CD8-positive, alpha-beta memory T cell (primary cell): ENCODE data around the gene C16orf92. TPM values are rescaled to one million over a fixed set of nuclear protein-coding genes. Genes with fewer than 3 reads are reported as not detected.

Experiments used
- CTCF ChIA-PET: fragments of 350-600 bp; sonication (Branson Sonifier 250); formaldehyde crosslinking; loops from one replicate; lab custom pipeline; 2021; ENCODE audit warnings: antibody characterized with exemption; lab: Charles Lee
- POLR2A ChIA-PET: fragments of 350-600 bp; sonication (Branson Sonifier 250); formaldehyde crosslinking; loops from one replicate; lab custom pipeline; 2021; ENCODE audit warnings: antibody characterized with exemption; lab: Charles Lee
- DNase-seq, 5 donors: peaks; one replicate each; pipeline versions ENCODE4 v3.0.0 to v3.0.0-alpha.2; 2020 to 2022; ENCODE audit warnings: mixed read lengths in 1 of 5
- H3K27ac ChIP-seq: one replicate; pipeline ENCODE4 v1.7.0; 2013; ENCODE audit warnings: low read depth, mild to moderate bottlenecking, low read length, moderate library complexity
- H3K27me3 ChIP-seq: 2 replicates; pipeline ENCODE4 v1.7.0; 2013; ENCODE audit warnings: low read length, mild to moderate bottlenecking; ENCODE audit not compliant: insufficient read depth, poor library complexity, severe bottlenecking
- H3K36me3 ChIP-seq: 2 replicates; pipeline ENCODE4 v1.7.0; 2013; ENCODE audit warnings: mild to moderate bottlenecking, low read length, moderate library complexity; ENCODE audit not compliant: insufficient read depth
- H3K4me1 ChIP-seq: 2 replicates; pipeline ENCODE4 v1.7.0; 2013; ENCODE audit warnings: mild to moderate bottlenecking, low read length, moderate library complexity; ENCODE audit not compliant: insufficient read depth
- H3K4me3 ChIP-seq: 2 replicates; pipeline ENCODE4 v1.7.0; 2013; ENCODE audit warnings: mild to moderate bottlenecking, low read length
- H3K9me3 ChIP-seq: 2 replicates; pipeline ENCODE4 v1.7.0; 2013; ENCODE audit warnings: mild to moderate bottlenecking, low read length
- H3K27ac Mint-ChIP-seq, 8 donors: one replicate each; pipeline ENCODE4 v1.8.0; 2020 to 2021; ENCODE audit warnings: mixed read lengths in 8 of 8, mild to moderate bottlenecking in 6 of 8, inconsistent platforms in 3 of 8, moderate library complexity in 3 of 8
- H3K27me3 Mint-ChIP-seq, 2 donors: one replicate each; pipeline ENCODE4 v1.8.0; 2020 to 2021; ENCODE audit warnings: mixed read lengths in 2 of 2, mild to moderate bottlenecking in 1 of 2, moderate library complexity in 1 of 2
- H3K36me3 Mint-ChIP-seq, 3 donors: one replicate each; pipeline ENCODE4 v1.8.0; 2020 to 2021; ENCODE audit warnings: mixed read lengths in 3 of 3, inconsistent platforms in 1 of 3, mild to moderate bottlenecking in 1 of 3
- H3K4me1 Mint-ChIP-seq, 3 donors: one replicate each; pipeline ENCODE4 v1.8.0; 2020 to 2021; ENCODE audit warnings: mixed read lengths in 3 of 3, inconsistent platforms in 1 of 3, mild to moderate bottlenecking in 1 of 3
- H3K4me3 Mint-ChIP-seq, 7 donors: one replicate each; pipeline ENCODE4 v1.8.0; 2020 to 2021; ENCODE audit warnings: mixed read lengths in 7 of 7, mild to moderate bottlenecking in 6 of 7, moderate library complexity in 4 of 7, inconsistent platforms in 2 of 7
- H3K9me3 Mint-ChIP-seq, 5 donors: one replicate each; pipeline ENCODE4 v1.8.0; 2020 to 2022; ENCODE audit warnings: mixed read lengths in 5 of 5, mild to moderate bottlenecking in 3 of 5, moderate library complexity in 2 of 5, inconsistent platforms in 1 of 5
- polyA plus RNA-seq: library from polyadenylated mRNA; unstranded; fragments of 300-500 nt; fragmentation: Illumina TruSeq; gene quantifications from one replicate; pipeline ENCODE4 v1.2.3, GENCODE V29; 2021
- total RNA-seq, 2 experiments: library from RNA; stranded (reverse); gene quantifications; one replicate each; pipeline ENCODE4 v1.2.3, GENCODE V29; 2021

C16orf92 gene
- total and polyA plus RNA-seq, 3 experiments from 2014 or later, result not detected

- CTCF ChIA-PET, result no interaction called here
Observed at GRCh38 chr16:29986231-29986630, 36.8 kb upstream of the C16orf92 start.

DNA sequence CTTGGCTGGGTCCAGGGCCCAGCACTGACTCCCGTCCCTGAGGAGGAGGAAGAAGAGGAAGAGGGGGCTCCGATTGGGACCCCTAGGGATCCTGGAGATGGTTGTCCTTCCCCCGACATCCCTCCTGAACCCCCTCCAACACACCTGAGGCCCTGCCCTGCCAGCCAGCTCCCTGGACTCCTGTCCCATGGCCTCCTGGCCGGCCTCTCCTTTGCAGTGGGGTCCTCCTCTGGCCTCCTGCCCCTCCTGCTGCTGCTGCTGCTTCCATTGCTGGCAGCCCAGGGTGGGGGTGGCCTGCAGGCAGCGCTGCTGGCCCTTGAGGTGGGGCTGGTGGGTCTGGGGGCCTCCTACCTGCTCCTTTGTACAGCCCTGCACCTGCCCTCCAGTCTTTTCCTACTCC is 36.1 kb upstream of the C16orf92 start:
- Mint-ChIP-seq H3K4me3 (no peak overlapping the region), H3K9me3 (no peaks in the 10 kb centered on the region), H3K27ac (peak overlapping the region in 1 of 8 donors; percentile 95), H3K27me3 (no peaks in the 10 kb centered on the region), H3K4me1 (no peaks in the 10 kb centered on the region), H3K36me3 (peaks cover 6 to 84% (median 17%) of the 10 kb centered on the region in 3 donors)
- H3K4me1 ChIP-seq, result no peaks in the 10 kb centered on the region
- ChIA-PET CTCF (no interaction called here), POLR2A (interaction anchor here (1.5 kb wide), 1 partner anchor 8 kb away, joined by 3 read pairs; the partner anchor contains the start of gene HIRIP3)
- DNase-seq, result peak in 1 of 5 donors; percentile 36
- no peaks in the 10 kb centered on the region for H3K9me3 ChIP-seq
- no peak overlapping the region for H3K4me3 ChIP-seq
- H3K36me3 ChIP-seq, result peaks cover 46% of the 10 kb centered on the region
- no peaks in the 10 kb centered on the region for H3K27me3 ChIP-seq
- H3K27ac ChIP-seq, result no peak overlapping the region

More at GRCh38 chr16:29986231-29986630, 36.8 kb upstream of the C16orf92 start:
- no peak for DNase-seq
- Mint-ChIP-seq H3K4me1 (no peaks in the 10 kb centered on the region), H3K4me3 (no peak overlapping the region), H3K9me3 (no peaks in the 10 kb centered on the region), H3K36me3 (peaks cover 6 to 85% (median 19%) of the 10 kb centered on the region in 3 donors), H3K27ac (peak overlapping the region in 2 of 8 donors; percentile 17 to 95), H3K27me3 (no peaks in the 10 kb centered on the region)
- H3K9me3 ChIP-seq, result no peaks in the 10 kb centered on the region
- POLR2A ChIA-PET, result interaction anchor here (1.3 to 1.5 kb wide), 2 partner anchors 9 to 23 kb away, joined by 3 to 4 read pairs; partner anchors contain the start of gene HIRIP3
- H3K4me3 ChIP-seq, result no peak overlapping the region
- H3K4me1 ChIP-seq, result no peaks in the 10 kb centered on the region
- H3K27ac ChIP-seq, result no peak overlapping the region
- H3K36me3 ChIP-seq, result peaks cover 53% of the 10 kb centered on the region
- no peaks in the 10 kb centered on the region for H3K27me3 ChIP-seq

GRCh38 chr16:29987371-29988085 is 35.5 kb upstream of the C16orf92 start:
- peak in 1 of 5 donors; percentile 37 for DNase-seq
- H3K27me3 ChIP-seq, result no peaks in the 10 kb centered on the region
- peaks cover 41% of the 10 kb centered on the region for H3K36me3 ChIP-seq
- CTCF ChIA-PET, result no interaction called here
- H3K27ac ChIP-seq, result no peak overlapping the region
- Mint-ChIP-seq H3K27me3 (no peaks in the 10 kb centered on the region), H3K27ac (no peak overlapping the region), H3K4me1 (no peaks in the 10 kb centered on the region), H3K4me3 (no peak overlapping the region), H3K9me3 (no peaks in the 10 kb centered on the region), H3K36me3 (peaks cover 6 to 84% (median 18%) of the 10 kb centered on the region in 3 donors)
- POLR2A ChIA-PET, result no interaction called here
- no peaks in the 10 kb centered on the region for H3K4me1 ChIP-seq
- no peak overlapping the region for H3K4me3 ChIP-seq
- H3K9me3 ChIP-seq, result no peaks in the 10 kb centered on the region

- ChIA-PET CTCF (interaction anchor here (1.2 kb wide), 1 partner anchor 15 kb away, joined by 3 read pairs; no protein-coding TSS in a partner anchor), POLR2A (no interaction called here)
Observed at GRCh38 chr16:29988346-29989075, 34.5 kb upstream of the C16orf92 start.

GRCh38 chr16:29989111-29989858 is 33.7 kb upstream of the C16orf92 start:
- Mint-ChIP-seq H3K4me3 (no peak overlapping the region), H3K36me3 (peaks cover 6 to 79% (median 15%) of the 10 kb centered on the region in 3 donors), H3K9me3 (no peaks in the 10 kb centered on the region), H3K27me3 (no peaks in the 10 kb centered on the region), H3K27ac (peak overlapping the region in 3 of 8 donors; percentile 24 to 94 (median 75)), H3K4me1 (peaks cover 2 to 5% (median 4%) of the 10 kb centered on the region in 3 donors)
- POLR2A ChIA-PET, result no interaction called here
- CTCF ChIA-PET, result interaction anchor here (1.2 kb wide), 1 partner anchor 16 kb away, joined by 3 read pairs; no protein-coding TSS in a partner anchor
- no peak overlapping the region for H3K4me3 ChIP-seq
- H3K36me3 ChIP-seq, result peaks cover 23% of the 10 kb centered on the region
- H3K4me1 ChIP-seq, result peaks cover 2% of the 10 kb centered on the region
- no peak overlapping the region for H3K27ac ChIP-seq
- H3K27me3 ChIP-seq, result no peaks in the 10 kb centered on the region
- no peaks in the 10 kb centered on the region for H3K9me3 ChIP-seq
- DNase-seq, result peak in 1 of 5 donors; percentile 8

More at GRCh38 chr16:29988346-29989075, 34.5 kb upstream of the C16orf92 start:
- no peaks in the 10 kb centered on the region for H3K9me3 ChIP-seq
- peak in 1 of 5 donors; percentile 43 for DNase-seq
- no peak overlapping the region for H3K4me3 Mint-ChIP-seq
- H3K4me3 ChIP-seq, result no peak overlapping the region
- H3K36me3 ChIP-seq, result peaks cover 31% of the 10 kb centered on the region
- no peaks in the 10 kb centered on the region for H3K27me3 ChIP-seq
- no peak overlapping the region for H3K27ac ChIP-seq
- H3K27ac Mint-ChIP-seq, result peak overlapping the region in 2 of 8 donors; percentile 24 to 75
- H3K4me1 Mint-ChIP-seq, result no peaks in the 10 kb centered on the region
- no peaks in the 10 kb centered on the region for H3K4me1 ChIP-seq
- no peaks in the 10 kb centered on the region for H3K27me3 Mint-ChIP-seq
- H3K36me3 Mint-ChIP-seq, result peaks cover 6 to 82% (median 15%) of the 10 kb centered on the region in 3 donors
- H3K9me3 Mint-ChIP-seq, result no peaks in the 10 kb centered on the region

GRCh38 chr16:29990034-29990433 is 33.0 kb upstream of the C16orf92 start:
- Histone ChIP-seq H3K9me3 (no peaks in the 10 kb centered on the region), H3K4me1 (peaks cover 10% of the 10 kb centered on the region), H3K27me3 (no peaks in the 10 kb centered on the region), H3K36me3 (peaks cover 17% of the 10 kb centered on the region), H3K4me3 (no peak overlapping the region), H3K27ac (no peak overlapping the region)
- no peak for DNase-seq
- ChIA-PET POLR2A (no interaction called here), CTCF (no interaction called here)
- H3K4me1 Mint-ChIP-seq, result peaks cover 9 to 12% (median 11%) of the 10 kb centered on the region in 3 donors
- H3K9me3 Mint-ChIP-seq, result no peaks in the 10 kb centered on the region
- H3K36me3 Mint-ChIP-seq, result peaks cover 6 to 74% (median 14%) of the 10 kb centered on the region in 3 donors
- no peaks in the 10 kb centered on the region for H3K27me3 Mint-ChIP-seq
- H3K27ac Mint-ChIP-seq, result peak overlapping the region in 1 of 8 donors; percentile 33
- no peak overlapping the region for H3K4me3 Mint-ChIP-seq

GRCh38 chr16:29990883-29991570 is 32.0 kb upstream of the C16orf92 start:
- POLR2A ChIA-PET, result no interaction called here
- Mint-ChIP-seq H3K36me3 (peaks cover 6 to 74% (median 14%) of the 10 kb centered on the region in 3 donors), H3K4me3 (no peak overlapping the region), H3K4me1 (peaks cover 12 to 22% (median 13%) of the 10 kb centered on the region in 3 donors), H3K27me3 (no peaks in the 10 kb centered on the region), H3K9me3 (no peaks in the 10 kb centered on the region), H3K27ac (peak overlapping the region in 1 of 8 donors; percentile 33)
- H3K27me3 ChIP-seq, result no peaks in the 10 kb centered on the region
- no peak overlapping the region for H3K27ac ChIP-seq
- CTCF ChIA-PET, result no interaction called here
- peaks cover 11% of the 10 kb centered on the region for H3K4me1 ChIP-seq
- peaks cover 7% of the 10 kb centered on the region for H3K36me3 ChIP-seq
- H3K9me3 ChIP-seq, result no peaks in the 10 kb centered on the region
- H3K4me3 ChIP-seq, result no peak overlapping the region
- DNase-seq, result no peak
